ENCODE measurements around the gene PRRT3. TPM values are rescaled to one million over a fixed set of nuclear protein-coding genes. Genes with fewer than 3 reads are reported as not detected.

Gene PRRT3
- total and polyA plus RNA-seq, 2 of the 13 experiments (the other 11 are each of a cell fraction or from before 2014, with no cell fraction given) = 0.22 to 0.44 TPM

DNA sequence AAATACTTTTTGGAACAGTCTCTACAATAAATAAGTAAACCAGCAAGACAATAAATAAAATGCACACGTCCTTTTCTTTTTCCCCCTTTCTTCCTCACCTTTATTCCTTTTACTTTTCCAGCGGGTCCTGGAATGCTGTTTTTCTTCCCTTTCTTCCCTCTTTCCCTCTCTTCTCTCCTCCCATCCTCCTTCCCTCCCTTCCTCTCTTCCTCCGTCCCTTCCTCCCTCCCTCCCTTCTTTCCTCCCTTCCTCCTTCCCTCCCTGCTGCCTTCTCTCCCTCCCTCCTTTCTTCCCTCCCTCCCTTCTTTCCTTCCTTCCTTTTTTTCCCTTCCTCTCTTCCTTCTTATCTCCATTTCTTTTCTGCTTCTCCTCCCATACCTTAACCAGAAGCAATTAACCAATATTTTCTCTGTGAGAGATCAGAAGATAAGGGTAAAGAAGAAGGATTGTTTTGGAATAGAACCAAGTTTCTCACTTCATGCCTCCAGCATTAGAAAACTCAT lies 52.9 kb downstream of the PRRT3 start (continued):
- TF ChIP-seq, protein P1, sequence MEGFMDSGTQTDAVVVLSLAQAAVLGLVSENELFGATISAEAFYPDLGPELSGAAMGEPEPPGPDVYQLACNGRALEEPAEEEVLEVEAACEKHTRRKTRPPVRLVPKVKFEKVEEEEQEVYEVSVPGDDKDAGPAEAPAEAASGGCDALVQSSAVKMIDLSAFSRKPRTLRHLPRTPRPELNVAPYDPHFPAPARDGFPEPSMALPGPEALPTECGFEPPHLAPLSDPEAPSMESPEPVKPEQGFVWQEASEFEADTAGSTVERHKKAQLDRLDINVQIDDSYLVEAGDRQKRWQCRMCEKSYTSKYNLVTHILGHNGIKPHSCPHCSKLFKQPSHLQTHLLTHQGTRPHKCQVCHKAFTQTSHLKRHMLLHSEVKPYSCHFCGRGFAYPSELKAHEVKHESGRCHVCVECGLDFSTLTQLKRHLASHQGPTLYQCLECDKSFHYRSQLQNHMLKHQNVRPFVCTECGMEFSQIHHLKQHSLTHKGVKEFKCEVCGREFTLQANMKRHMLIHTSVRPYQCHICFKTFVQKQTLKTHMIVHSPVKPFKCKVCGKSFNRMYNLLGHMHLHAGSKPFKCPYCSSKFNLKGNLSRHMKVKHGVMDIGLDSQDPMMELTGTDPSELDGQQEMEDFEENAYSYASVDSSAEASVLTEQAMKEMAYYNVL (CRISPR knock-in tag; IDR thresholded peaks at IDR 0.05; ENCODE audit: borderline replicate concordance) = peak; percentile 91

DNA sequence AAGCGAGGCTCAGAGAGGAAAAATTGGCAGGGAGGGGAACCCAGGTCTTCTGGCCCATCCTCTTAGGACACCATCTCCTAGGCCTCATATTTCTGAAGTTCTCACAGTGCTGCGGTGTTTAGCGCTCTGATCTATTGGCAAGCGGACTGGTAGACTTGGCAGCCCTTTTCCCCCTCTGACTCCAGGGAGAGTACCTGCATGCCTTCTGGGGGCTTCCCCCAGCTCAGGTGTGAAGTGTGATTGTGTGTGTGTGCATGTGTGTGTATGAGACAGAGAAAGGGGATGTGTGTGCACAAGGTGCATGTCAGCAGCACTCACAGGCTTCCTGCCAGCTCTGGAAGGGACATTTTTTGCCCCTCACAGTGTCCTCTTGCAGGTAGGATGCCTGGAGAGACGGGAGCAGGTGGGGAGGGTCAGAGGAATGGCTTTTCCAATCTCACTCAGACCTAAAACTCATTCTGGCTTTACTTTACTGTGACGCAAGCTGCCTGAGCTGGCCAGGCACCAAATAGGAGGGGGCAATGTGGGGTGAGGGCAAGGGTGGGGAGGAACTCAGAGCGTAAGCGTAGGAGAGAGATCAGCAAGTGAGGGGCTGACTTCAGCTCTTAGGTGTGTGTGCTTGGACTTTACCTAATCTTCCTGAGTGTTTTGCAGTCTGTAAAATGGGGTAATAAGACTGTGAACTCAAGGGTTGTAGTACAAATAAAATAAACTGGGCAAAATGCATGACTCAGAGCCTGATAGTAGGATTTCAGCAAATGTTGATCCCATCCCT lies 53.6 kb downstream of the PRRT3 start:
- 0% methylated on average over 8 of the region's 8 CpGs for WGBS (ENCODE audit: low lambda C conversion rate)
- Histone ChIP-seq H3K79me2 (ENCODE audit: insufficient read depth, low read length) (peaks cover 10% of the 10 kb centered on the region), H3K4me3 (replicated peaks in 1 of 3; ENCODE audit: insufficient read depth in 1 of 3, low read depth in 2 of 3, low read length in 3 of 3) (peak overlapping the region; percentile 34 to 67 (median 41)), H3K27me3 (ENCODE audit: control insufficient read depth in 1 of 2, insufficient read depth in 2 of 2, low read length in 2 of 2) (no peaks in the 10 kb centered on the region; a peak in 1 of 5 replicates), H4K20me1 (ENCODE audit: insufficient read depth, low read length) (no peaks in the 10 kb centered on the region), H3K4me2 (ENCODE audit: low read depth, low read length) (peak overlapping the region; percentile 98), H3K27ac (ENCODE audit: extremely low read length, insufficient read depth, low read length) (peak overlapping the region; percentile 100), H3K9me3 (ENCODE audit: low read length) (no peaks in the 10 kb centered on the region), H3K4me1 (ENCODE audit: insufficient read depth, low read length) (peaks cover 79% of the 10 kb centered on the region), H3K9ac (ENCODE audit: insufficient read depth, low read depth, low read length) (peak overlapping the region; percentile 85), H2AFZ (ENCODE audit: low read length) (no peak overlapping the region), H3K36me3 (replicated peaks in 1 of 2; ENCODE audit: control insufficient read depth in 1 of 2, insufficient read depth in 2 of 2, low read length in 2 of 2) (no peaks in the 10 kb centered on the region; a peak in 1 of 5 replicates)
- ChIA-PET CTCF (ENCODE audit: low intra/inter-chr PET ratio, low total read pairs) (interaction anchor here (1.3 kb wide), 1 partner anchor 49 kb away, joined by 3 read pairs; no protein-coding TSS in a partner anchor), POLR2A (interaction anchor here (0.7 to 9.3 kb wide), 16 partner anchors 9 to 350 kb away, joined by 3 to 298 read pairs (median 6); partner anchors contain the start of genes ARPC4, CIDEC, CRELD1 and IL17RC)
- in situ Hi-C loops (cut with HindIII; ENCODE audit: extremely low pct_ligation_motif_present, low pct_unique_long_range_greater_than_20kb) = loop anchor here (5.0 kb wide), 1 partner anchor 36 kb away; no protein-coding TSS in a partner anchor
- intact Hi-C loops (cut with micrococcal nuclease; ENCODE audit: unreplicated experiment) = loop anchor here (2.0 to 5.0 kb wide), 2 partner anchors 16 to 34 kb away; partner anchors contain the start of gene CRELD1
- peak; percentile 7 for ATAC-seq
- BruUV-seq (replicated peaks) = TSS peak; percentile 62
- peak; percentile 44 for FAIRE-seq
- DNase-seq (ENCODE audit: low spot score) = peak; percentile 56
- no peak for TF ChIP-seq ZNF546 (CRISPR knock-in tag; conservative IDR thresholded peaks at IDR 0.05)
- TF ChIP-seq, protein P2, sequence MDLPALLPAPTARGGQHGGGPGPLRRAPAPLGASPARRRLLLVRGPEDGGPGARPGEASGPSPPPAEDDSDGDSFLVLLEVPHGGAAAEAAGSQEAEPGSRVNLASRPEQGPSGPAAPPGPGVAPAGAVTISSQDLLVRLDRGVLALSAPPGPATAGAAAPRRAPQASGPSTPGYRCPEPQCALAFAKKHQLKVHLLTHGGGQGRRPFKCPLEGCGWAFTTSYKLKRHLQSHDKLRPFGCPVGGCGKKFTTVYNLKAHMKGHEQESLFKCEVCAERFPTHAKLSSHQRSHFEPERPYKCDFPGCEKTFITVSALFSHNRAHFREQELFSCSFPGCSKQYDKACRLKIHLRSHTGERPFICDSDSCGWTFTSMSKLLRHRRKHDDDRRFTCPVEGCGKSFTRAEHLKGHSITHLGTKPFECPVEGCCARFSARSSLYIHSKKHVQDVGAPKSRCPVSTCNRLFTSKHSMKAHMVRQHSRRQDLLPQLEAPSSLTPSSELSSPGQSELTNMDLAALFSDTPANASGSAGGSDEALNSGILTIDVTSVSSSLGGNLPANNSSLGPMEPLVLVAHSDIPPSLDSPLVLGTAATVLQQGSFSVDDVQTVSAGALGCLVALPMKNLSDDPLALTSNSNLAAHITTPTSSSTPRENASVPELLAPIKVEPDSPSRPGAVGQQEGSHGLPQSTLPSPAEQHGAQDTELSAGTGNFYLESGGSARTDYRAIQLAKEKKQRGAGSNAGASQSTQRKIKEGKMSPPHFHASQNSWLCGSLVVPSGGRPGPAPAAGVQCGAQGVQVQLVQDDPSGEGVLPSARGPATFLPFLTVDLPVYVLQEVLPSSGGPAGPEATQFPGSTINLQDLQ (CRISPR knock-in tag; IDR thresholded peaks at IDR 0.05) = no peak; the same call in 1 of the 2 replicates
- TF ChIP-seq CREB1 (IDR thresholded peaks at IDR 0.05) = peak; percentile 23; the same call in 1 of the 2 replicates
- TF ChIP-seq CREB1 (CRISPR knock-in tag; IDR thresholded peaks at IDR 0.05) = no peak; the same call in 1 of the 2 replicates
- TF ChIP-seq, protein P1 (CRISPR knock-in tag; IDR thresholded peaks at IDR 0.05; ENCODE audit: borderline replicate concordance) = 0 out of 2 replicates have a peak, but pooled peaks have one; percentile 15
- TF ChIP-seq, protein P3, sequence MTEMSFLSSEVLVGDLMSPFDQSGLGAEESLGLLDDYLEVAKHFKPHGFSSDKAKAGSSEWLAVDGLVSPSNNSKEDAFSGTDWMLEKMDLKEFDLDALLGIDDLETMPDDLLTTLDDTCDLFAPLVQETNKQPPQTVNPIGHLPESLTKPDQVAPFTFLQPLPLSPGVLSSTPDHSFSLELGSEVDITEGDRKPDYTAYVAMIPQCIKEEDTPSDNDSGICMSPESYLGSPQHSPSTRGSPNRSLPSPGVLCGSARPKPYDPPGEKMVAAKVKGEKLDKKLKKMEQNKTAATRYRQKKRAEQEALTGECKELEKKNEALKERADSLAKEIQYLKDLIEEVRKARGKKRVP (CRISPR knock-in tag; IDR thresholded peaks at IDR 0.05) = 0 out of 4 replicates have a peak, but pooled peaks of 1 of the 2 experiments have one; percentile 5
- TF ChIP-seq ZNF274 (CRISPR knock-in tag; IDR thresholded peaks at IDR 0.05) = peak; percentile 13; the same call in 1 of the 2 replicates
- no peak for TF ChIP-seq ELF1 (CRISPR knock-in tag; IDR thresholded peaks at IDR 0.05)
- no peak for TF ChIP-seq ZNF329 (CRISPR knock-in tag; IDR thresholded peaks at IDR 0.05; ENCODE audit: low read depth)
- TF ChIP-seq ZNF629 (CRISPR knock-in tag; conservative IDR thresholded peaks at IDR 0.05) = peak; percentile 98

Data from HepG2 (cell line).